NCI-H526 (cell line): Measurements from ENCODE around the gene ZBTB48.
A peak's percentile ranks its signal among the peaks of the same experiment; 100 is the strongest.
"Not testable (repeated sequence)": the region's sequence is repeated elsewhere in the genome, so short reads cannot be mapped to it uniquely, and the experiment has no call there.

Source experiments
- DNase-seq, 2 experiments: peaks; one replicate each; lab custom pipeline; 2025; lab: John Stamatoyannopoulos, UW

ZBTB48 gene

DNA sequence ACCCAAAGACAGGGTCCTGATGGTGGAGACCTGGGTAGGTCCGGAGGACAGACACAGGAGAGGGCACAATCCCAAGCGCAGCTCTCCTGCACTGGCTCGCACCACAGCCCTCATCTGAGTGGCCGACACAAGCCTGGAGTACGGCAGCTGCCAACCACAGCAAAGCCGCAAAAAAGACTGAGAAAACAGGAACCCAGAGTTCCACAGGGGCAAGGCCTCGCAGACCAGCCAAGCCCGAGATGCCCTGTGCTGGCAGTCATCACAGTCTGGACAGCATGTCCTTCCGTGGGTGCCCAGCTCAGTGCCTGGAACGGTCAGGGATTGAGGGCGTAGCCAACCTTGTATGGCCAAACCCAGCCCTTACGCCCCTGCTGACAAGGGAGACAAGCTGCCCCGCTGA is 11.4 kb downstream of the ZBTB48 start:
- DNase-seq: no peak

DNA sequence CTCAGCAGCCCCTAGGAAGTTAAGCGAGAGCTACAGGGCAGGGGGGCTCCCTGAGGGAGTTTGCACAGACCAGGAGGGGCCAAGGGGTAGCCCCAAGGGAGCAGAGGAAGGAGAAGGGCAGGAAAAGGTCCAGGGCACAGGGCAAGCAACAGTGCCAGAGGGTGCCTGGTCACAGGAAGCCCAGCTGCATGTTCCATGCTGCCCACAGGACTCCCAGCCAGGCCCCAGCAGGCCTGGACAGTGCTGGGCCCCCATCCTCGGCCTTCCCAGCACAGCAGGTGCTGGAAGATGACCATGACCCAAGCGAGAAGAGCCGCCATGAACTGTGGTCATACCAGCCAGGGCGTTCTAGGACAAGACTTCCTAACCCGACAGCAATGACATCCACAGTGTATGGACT is 11.8 kb downstream of the ZBTB48 start:
- no peak for DNase-seq

DNA sequence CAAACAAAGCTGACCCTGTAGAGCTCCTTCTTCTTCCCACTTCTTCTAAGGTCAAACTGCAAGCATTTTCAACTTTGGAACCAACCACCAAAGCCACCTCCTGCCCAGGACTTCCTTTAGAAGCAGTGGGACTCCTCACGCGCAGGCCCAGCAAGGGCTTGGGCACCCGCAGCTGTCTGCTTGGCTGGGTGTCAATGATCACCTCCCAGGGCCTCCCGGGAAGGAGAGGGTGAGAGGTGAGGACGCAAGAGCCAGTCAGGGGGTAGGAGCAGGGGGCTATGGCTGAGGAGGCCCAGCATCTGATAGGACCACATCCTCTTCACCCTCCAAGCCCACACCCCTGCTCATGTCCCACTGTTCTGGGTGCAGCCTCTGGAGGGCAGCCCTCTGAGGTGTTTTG is 12.6 kb downstream of the ZBTB48 start:
- no peak for DNase-seq

DNA sequence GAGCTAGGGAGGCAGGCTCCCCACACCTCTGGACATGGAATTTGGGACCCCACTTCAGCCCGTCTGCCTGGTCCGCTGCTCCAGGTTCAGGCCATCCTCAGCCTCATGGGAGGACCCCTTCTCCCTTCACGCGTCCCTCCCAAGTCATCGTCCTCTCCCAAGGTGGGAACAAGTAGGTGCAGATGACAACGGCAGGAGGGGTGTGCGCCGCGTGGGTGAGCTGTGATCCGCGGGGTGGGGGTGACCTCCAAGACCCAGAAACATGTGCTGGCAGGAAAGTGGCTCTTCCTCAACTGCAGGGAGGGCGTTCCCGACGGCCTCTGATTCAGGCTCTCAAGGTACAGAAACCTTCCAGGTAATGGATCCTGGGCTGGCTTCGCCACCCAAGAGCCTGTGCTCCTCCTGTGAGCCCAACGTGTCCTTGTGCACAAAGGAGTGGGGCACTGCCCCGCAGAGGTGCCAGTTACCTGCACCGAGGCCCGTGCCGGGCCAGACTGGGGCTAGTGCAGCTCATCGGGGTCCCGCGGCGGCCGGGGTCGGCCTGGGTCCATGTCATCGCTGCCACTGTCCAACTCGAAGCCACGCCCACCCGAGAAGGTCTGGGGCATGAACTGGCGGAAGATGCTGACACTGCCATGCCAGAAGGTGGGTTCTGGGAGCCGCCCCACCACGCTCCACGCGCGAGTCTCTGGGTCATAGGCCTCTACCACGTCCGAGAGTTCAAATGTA is 13.2 kb downstream of the ZBTB48 start:
- DNase-seq: no peak

DNA sequence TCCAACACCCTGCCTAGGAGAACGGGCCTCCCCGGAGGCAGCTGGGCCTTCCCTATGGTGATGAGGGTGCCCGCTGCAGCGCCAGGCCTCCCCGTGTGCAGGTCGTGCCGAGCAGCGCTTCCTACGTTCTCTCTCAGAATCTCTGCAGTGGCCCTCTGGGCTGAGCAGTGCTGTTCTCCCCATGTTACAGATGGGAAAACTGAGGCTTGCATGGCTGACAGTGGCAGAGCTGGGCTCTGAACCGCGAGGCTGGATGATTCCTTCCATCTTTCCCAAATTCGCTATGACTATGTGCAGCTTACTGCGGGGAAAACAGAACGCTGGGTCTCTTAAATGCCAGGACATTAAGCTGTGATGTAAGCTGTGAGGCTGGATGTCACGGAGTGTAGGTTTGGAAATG is 14.0 kb downstream of the ZBTB48 start:
- no peak for DNase-seq

DNA sequence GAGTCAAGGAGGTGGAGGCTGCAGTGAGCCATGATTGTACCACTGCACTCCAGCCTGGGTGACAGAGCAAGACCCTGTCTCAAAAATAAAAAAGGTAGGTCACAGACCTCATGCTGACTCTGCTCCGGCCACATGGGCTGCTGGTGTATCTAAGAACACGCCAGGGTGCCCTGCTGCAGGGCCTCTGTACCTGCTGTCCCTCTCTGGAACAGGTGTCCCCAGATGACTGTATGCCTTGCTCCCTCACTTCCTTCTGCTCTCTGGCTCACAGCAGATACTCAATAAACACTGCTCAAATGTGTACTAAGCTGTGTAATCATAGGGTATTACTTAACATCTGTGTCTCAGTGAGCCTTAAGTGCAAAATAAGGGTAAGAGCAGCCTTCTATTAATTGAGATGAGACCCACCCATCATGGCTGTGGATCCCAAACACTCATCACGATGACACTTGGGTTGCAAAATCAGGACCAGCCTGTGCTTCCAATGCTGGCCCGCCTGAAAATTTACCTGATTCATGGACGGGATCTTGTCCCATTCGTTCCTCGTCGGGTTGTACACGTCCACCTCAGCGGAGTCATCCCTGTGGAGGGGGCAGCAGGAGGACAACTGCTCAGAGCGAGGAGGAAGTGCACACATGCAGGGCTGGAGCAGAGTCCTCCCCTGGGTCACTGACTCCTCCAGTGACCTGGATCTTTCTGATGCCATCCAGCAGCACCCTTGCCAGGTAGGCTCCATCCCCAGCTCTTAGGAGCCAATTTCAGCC is 15.4 kb downstream of the ZBTB48 start:
- DNase-seq: no peak

DNA sequence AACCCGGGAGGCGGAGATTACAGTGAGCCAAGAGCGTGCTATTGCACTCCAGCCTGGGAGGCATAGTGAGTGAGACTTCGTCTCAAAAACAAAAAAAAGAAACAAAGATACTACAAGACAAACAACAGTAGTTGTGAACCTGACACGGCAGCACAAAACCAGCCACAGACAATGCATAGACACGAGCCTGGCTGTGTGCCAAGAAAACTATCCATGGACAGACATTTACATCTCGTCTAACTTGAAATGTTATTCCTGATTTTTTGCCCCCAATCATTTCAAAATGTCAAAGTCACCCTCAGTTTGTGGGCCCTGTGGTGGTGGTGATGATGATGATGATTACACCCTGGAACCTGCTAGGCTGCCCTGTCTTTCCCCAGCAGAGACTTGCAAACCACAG is 16.6 kb downstream of the ZBTB48 start:
- no peak for DNase-seq

DNA sequence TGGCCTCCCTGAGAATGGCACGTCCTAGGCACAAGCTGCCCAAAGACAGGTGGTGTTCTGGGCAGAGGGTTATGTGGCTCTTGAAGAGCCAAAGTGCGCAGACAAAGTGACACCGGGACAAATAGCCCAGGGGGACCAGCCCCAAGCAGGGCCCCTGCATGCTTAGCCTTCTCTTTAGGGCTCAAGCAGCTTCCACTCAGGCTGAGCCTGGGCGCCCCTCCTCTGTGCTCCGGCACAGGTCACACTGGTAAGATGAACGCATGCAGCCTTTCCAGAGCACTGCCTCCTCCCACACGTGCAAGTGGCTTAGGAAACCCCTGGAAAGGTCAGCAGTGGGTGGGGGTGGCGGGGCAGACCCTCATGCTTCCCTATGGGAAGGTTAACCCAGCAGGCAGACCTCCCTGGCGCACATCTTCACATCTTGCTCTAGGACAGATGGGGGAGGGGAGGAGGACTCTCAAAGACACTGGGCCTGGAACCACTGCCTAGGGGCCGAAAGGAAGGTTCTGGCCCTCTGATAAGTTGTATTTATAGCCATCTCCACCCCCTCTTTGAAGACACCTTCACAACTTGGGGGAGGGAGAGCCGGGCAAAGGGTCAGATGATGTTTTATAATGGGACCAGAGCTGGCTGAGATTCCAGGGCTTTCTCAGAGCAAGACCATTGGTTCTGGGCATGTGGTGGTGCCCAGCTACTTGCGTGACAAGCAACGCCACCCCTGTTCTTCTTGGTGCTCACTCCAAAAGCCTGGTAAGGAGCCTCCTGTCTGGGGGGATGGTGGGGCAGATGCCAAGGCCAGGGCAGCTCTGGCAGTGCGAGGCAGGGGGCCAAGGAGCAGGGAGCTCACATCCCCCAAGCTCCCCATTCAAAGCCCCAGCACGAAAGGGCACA is 17.3 kb downstream of the ZBTB48 start:
- no peak for DNase-seq

DNA sequence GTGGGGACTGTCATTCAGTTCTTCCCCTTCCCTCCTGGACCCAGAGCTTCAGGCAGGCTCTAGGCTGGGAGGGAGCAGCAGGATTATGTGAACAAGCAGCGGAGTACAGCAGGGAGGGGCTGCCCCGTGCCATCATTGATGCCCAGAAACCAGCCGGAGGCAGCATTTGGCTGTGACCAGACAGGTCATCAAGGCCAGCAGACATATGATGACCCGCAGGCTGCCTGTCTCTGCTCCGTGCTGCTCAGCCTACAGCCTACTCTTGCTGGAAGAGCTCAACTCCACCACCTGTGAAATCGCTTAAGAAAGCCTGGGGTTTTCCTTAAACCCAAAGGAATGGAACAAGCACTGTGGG is 18.0 kb downstream of the ZBTB48 start:
- DNase-seq: no peak

DNA sequence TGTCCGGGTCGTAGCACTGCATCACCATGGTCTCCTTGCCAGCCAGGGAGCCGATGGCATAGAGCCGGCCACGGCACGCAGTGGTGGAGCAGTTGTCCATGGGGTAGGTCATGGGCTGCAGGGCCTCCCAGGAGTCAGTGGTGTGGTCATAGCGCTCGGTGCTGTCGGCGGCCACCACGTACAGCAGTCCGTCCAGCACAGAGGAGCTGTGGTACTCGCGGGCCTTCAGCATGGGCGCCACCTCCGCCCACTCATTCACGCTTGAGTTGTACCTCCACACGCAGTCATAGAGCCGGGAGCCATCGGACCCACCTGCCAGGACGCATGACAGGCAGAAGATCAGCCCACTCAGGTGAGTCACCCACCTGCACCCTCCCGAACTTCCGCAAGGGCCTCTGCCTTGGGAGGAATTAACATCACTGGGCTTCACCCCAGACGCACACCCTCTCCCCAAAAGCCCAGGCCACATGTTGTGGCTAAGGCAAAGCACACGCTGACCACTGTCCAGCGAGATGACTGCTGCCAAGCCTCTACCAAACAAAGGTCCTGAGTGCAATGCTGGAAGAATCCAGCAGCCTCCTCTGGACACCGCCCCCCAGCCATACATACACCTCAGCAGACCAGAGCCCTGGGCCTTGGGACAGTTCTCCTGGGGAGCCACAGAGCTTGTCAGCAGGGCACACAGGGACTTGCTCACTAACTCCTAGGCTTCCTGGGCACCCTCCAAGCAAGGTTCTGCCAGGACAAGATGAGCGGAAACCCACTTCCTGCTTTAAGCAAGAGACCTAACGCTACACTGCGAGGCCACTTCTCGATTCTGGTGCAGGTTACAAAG is 19.6 kb downstream of the ZBTB48 start:
- peak in 1 of 2 experiments; percentile 32 for DNase-seq

DNA sequence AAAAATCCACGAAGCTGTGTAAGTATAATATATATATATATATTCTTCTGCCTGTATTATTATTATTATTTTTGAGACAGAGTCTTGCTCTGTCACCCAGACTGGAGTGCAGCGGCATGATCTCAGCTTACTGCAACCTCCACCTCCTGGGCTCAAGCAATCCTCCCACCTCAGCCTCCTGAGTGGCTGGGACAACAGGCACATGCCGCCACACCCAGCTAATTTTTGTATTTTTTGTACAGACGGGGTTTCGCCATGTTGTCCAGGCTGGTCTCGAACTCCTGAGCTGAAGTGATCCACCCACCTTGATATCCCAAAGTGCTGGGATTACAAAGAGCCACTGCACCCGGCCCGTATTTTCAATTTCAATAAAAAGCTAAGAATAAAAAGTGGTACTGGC is 20.2 kb downstream of the ZBTB48 start:
- DNase-seq: not testable (repeated sequence)

DNA sequence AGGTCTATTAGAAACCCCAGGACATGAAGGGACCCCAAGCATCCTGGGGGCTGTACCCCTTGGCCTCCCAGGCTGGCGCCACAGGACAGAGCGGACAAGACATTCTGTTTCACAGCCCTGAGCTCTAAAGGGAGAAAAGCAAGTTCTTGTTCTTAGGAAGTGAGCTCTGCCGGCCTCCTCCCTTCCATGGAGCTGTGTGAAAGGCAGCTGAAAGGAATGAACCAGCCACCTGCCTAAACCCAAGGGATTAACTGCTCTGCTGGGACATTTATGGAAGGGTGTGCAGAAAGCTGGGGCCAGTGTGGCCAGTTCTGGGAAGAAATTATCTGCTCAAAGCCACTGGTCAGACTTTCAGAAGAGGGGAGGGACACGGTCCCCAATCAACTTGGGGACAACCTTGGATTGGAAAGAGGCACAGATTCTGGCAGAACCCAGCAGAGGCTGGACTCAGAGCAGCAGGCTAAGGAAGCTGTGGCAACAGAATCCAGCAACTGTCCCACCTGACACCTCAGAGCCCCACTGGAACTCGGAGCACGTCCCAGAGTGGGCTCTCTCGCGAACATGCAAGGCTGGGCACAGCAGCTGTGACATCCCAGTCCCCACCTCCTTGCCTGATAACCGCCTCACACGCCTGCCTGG is 20.7 kb downstream of the ZBTB48 start:
- peak in 1 of 2 experiments; percentile 52 for DNase-seq

DNA sequence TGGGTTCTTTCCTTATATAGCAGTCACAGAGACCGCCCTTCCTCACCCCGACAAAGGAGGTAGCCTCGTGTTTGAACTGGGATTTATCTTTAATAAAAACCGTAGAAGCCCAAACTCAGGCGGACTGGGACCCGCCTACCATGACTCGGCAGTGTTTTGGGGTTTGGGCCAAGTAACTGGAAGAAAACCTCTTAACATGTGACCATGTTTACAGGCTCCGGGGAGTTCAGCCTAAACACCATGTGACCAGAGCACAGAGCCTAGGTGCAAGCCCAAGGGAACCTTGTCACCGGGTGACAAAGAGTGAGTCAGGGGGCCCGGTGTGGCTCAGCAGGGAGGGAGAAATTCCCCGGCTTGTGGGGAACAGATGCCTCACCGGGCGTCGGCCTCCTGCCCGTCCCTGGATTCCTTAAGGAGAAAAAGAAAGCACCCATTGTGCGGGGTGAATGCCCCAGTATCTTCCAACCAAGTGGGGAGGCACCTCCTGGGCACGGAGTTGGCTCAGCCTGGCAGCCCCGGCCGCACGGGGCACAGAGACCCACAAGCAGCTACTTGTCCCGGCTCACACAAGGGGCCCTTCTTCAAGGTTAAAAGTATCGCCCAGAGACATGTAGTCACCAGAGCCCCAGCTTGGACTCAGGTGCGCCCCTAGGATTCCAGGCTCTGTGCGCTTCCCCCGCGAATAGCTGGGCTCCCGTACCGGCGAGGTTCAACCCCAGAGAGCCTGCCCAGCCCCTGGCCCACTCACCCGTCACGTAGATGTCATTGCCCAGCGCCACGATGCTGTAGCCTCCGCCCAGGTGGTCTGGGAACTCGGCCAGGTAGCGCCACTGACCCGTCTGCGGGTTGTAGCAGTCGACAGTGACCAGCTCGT is 21.5 kb downstream of the ZBTB48 start:
- peak in 1 of 2 experiments; percentile 62 for DNase-seq

DNA sequence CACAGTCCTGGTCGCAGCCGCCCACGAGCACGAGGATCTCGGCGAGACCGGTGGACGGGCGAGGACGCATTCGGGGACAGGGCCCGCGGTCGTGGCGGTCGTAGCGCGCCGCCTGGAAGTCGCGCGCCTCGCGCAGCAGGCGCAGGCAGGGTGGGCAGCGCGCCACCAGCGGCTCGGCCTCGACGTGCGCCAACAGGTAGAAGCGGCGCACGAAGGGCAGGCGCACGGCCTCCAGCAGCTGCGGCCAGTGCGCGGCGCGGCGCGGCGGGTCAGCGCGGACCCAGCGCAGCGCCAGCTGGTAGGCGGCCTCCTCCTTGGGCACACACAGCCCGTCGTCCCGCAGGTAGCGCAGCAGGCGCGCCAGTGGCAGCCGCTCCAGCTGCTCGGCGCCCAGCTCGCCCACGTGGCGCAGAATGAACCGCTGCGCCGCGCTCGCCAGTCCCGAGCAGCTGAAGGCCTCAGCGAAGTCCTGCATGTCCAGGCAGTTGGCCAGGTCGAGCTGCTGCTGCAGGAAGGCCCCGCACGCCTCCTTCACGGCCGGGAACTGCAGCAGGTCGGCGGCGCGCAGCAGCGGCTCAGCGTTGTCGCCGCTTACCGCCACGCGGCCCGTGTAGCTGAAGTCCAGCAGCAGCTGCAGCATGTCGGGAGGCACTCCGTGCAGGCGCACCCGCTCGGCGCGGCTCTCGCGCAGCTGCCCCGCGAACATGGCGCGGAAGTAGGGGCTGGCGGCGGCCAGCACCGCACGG is 22.3 kb downstream of the ZBTB48 start:
- DNase-seq: peak in 1 of 2 experiments; percentile 65

DNA sequence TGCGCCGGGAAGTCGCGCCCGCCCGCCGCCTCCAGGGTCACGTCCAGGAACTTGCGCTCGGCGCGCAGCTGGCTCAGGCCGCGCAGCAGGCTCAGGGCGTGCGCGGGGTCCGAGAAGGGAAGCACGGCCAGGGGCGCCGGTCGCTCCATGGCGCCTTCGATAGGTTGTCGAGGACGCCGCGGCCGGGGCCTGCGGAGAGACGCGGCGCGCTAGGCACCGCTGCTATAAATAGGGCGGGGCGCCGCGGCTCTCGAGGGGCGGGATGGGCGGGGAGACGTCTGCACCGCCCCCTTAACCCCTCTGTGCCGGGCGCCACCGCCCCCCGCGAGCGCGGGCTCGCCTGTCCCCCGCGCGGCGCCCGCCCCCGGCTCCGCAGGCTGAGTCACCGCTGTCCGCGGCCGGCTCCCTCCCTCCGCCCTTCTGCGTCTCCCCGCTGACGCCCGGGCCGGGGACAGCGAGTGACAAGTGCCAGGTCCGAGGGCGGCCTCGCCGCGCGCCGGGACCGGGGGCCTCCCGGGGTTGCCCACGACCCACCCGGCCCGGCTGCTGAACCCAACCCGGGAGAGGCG is 23.0 kb downstream of the ZBTB48 start, which contains the start of gene KLHL21:
TSS of gene KLHL21 (minus strand) at position 201 of the 569 bp plus-strand sequence. CDS start at position 149, 52 bp downstream.
- DNase-seq: peak; percentile 74 to 94

DNA sequence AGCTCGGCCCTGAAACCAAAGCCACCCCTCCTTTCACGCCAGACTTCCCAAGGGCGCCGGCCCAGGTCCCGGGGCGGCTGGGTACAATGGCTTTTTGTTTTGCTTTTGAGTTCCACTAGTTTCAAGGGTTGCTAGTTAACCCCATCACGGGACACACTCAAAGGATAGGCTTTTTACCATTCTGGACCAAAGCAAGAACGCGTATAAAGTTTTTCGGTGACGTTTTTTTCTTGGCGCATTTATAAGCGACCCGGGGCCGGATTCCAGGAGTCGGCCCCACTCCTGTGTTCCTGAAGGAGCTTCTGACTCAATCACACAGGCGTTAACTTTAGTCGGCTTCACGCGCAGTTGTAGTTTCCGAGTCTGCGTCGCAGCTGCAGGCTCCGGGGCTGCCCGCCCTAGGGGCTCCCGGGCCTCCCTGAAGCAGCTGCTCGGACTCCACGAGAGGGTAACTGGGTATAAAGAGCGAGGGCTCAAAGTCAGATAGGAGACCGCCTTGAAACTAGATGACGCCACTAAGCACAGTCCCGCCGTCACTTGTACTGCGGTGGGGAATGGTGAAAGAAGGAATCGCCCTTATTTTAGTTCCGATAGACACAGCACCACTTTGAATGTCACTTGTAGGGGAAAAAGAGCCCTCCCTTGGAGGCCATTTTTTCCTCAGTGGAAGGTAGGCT is 23.6 kb downstream of the ZBTB48 start:
- DNase-seq: peak; percentile 81 to 91

DNA sequence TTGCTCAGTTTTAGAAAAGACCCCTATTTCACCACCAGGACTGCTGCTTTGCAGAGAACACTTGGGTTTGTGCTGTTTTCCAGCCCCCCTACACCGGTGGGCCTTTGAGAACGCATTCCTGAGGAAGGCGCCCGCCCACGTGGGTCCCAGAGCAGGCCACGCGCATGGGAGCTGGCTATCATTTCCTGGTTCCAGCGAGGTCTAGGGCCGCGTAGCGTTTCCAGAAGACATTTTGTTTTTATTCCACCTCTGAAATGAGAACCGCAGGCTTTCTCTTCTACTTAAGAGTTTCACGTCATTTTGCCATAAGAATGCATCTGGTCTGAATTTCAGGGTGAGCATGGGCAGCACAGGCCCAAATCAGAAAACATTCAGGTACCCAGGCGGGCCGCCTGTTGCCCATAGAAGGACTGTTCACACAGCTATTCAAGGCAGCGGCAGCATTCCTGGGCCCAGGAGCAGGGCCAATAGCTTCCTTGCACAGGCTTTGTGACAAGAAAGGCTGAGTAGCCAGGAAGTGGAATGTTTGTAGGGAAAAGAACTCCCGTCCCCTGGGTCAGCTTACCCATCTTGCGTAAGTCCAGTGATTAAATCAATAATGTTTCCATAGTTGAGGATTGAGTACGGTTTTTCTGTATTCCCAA is 24.2 kb downstream of the ZBTB48 start:
- DNase-seq: peak in 1 of 2 experiments; percentile 60
